HepG2 (cell line): Measurements from ENCODE around the gene LPAR4. TPM values are rescaled to one million over a fixed set of nuclear protein-coding genes. Genes with fewer than 3 reads are reported as not detected.

Experiments used
- ATAC-seq: fragments of 200-7000 bp; cut with Tn5 transposase; 3 replicates; pipeline ENCODE4 v1.9.1; 2020; ENCODE audit warnings: mild to moderate bottlenecking, moderate library complexity
- BruUV-seq: library from RNA; stranded (reverse); fragments of 400-500 nt; replicated peaks from 2 replicates; lab custom pipeline; 2021; lab: Mats Ljungman, UMichigan
- CTCF ChIA-PET: fragments of 300-600 bp; formaldehyde crosslinking; extraction: SDS; loops from one replicate; lab custom pipeline; 2021; ENCODE audit warnings: low total read pairs, inconsistent platforms, low intra/inter-chr PET ratio; lab: Yijun Ruan, JAX
- POLR2A ChIA-PET: fragments of 350-600 bp; sonication (Branson Sonifier 250); formaldehyde crosslinking; loops from one replicate; lab custom pipeline; 2020; ENCODE audit warnings: antibody characterized with exemption, inconsistent platforms; lab: Yijun Ruan, JAX
- DNase-seq: peaks from one replicate; pipeline ENCODE4 v3.0.0-alpha.2; 2015; ENCODE audit warnings: low spot score
- FAIRE-seq: peaks from 3 replicates; lab custom pipeline; 2011; peaks lifted over from hg19 to GRCh38; lab: Jason Lieb, UNC
- H2AFZ ChIP-seq: one replicate; pipeline ENCODE4 v1.6.1; 2011; ENCODE audit warnings: low read length, inconsistent platforms
- H3K27ac ChIP-seq: fragments of 300-600 bp; 3 replicates; pipeline ENCODE4 v1.8.0; 2011; ENCODE audit warnings: mixed run types, mild to moderate bottlenecking, mixed read lengths, low read length, inconsistent platforms; ENCODE audit not compliant: insufficient read depth; ENCODE audit errors: extremely low read length
- H3K27me3 ChIP-seq, 2 experiments: fragments of 200-600 bp in 1 of 2; 2 replicates in 1 of 2; 3 replicates in 1 of 2; pipeline versions ENCODE4 v1.6.0 to v1.8.0; 2011; ENCODE audit warnings: low read length in 2 of 2, mild to moderate bottlenecking in 2 of 2, moderate library complexity in 2 of 2, inconsistent platforms in 1 of 2; ENCODE audit not compliant: insufficient read depth in 2 of 2, control insufficient read depth in 1 of 2
- H3K36me3 ChIP-seq, 2 experiments: fragments of 200-600 bp in 1 of 2; replicated peaks in 1 of 2; 2 replicates in 1 of 2; 3 replicates in 1 of 2; pipeline versions ENCODE4 v1.5.1 to v1.8.0; 2011; ENCODE audit warnings: low read length in 2 of 2, inconsistent platforms in 1 of 2; ENCODE audit not compliant: insufficient read depth in 2 of 2, control insufficient read depth in 1 of 2
- H3K4me1 ChIP-seq: 2 replicates; pipeline ENCODE4 v1.5.1; 2012; ENCODE audit warnings: low read length, inconsistent platforms; ENCODE audit not compliant: insufficient read depth
- H3K4me2 ChIP-seq: 2 replicates; pipeline ENCODE4 v1.6.0; 2011; ENCODE audit warnings: low read depth, low read length, inconsistent platforms
- H3K4me3 ChIP-seq, 3 experiments: fragments of 200-600 bp in 1 of 3; sonication (generic), shearing (Covaris generic) in 1 of 3; replicated peaks in 1 of 3; 2 replicates each; pipeline ENCODE4 v1.5.1; 2011 to 2016; ENCODE audit warnings: low read length in 3 of 3, inconsistent platforms in 2 of 3, low read depth in 2 of 3, mild to moderate bottlenecking in 2 of 3, control low read depth in 1 of 3, mixed read lengths in 1 of 3; ENCODE audit not compliant: insufficient read depth in 1 of 3
- H3K79me2 ChIP-seq: one replicate; pipeline ENCODE4 v1.6.1; 2011; ENCODE audit warnings: low read length, inconsistent platforms; ENCODE audit not compliant: insufficient read depth
- H3K9ac ChIP-seq: 2 replicates; pipeline ENCODE4 v1.6.0; 2011; ENCODE audit warnings: mild to moderate bottlenecking, low read depth, low read length, inconsistent platforms; ENCODE audit not compliant: insufficient read depth
- H3K9me3 ChIP-seq: 2 replicates; pipeline ENCODE4 v1.5.1; 2012; ENCODE audit warnings: mild to moderate bottlenecking, low read length
- H4K20me1 ChIP-seq: 2 replicates; pipeline ENCODE4 v1.6.0; 2011; ENCODE audit warnings: inconsistent platforms, mild to moderate bottlenecking, low read length, moderate library complexity; ENCODE audit not compliant: insufficient read depth
- AGO2 ChIP-seq: fragments of 200-400 bp; formaldehyde crosslinking; optimal IDR thresholded peaks from 2 replicates; pipeline ENCODE3; 2017; ENCODE audit warnings: mild to moderate bottlenecking, low read depth, low read length, moderate library complexity
- ARNT2 ChIP-seq: sonication (generic); formaldehyde crosslinking; IDR thresholded peaks from 2 replicates; pipeline ENCODE4 v1.8.0; 2022; ENCODE audit warnings: mild to moderate bottlenecking, low read depth, missing genetic modification reagents, moderate library complexity
- ATF6 ChIP-seq: sonication (generic); formaldehyde crosslinking; conservative IDR thresholded peaks from 2 replicates; pipeline ENCODE4 v1.4.0; 2020; ENCODE audit warnings: missing genetic modification reagents
- TGIF2 ChIP-seq: IDR thresholded peaks from 2 replicates; pipeline ENCODE4 v1.6.1; 2016; ENCODE audit warnings: control low read depth, missing compliant biosample characterization
- ZNF260 ChIP-seq: sonication (generic); formaldehyde crosslinking; IDR thresholded peaks from 2 replicates; pipeline ENCODE4 v1.4.0; 2020; ENCODE audit warnings: missing genetic modification reagents, low read depth, mild to moderate bottlenecking, borderline replicate concordance
- ZNF350 ChIP-seq: sonication (generic); formaldehyde crosslinking; IDR thresholded peaks from 2 replicates; pipeline ENCODE4 v1.4.0; 2020; ENCODE audit warnings: mild to moderate bottlenecking, low read depth, missing genetic modification reagents, borderline replicate concordance
- ZNF44 ChIP-seq: sonication (generic); formaldehyde crosslinking; IDR thresholded peaks from 2 replicates; pipeline ENCODE4 v1.5.1; 2020; ENCODE audit warnings: mild to moderate bottlenecking, missing genetic modification reagents
- ZUFSP ChIP-seq: sonication (generic); formaldehyde crosslinking; IDR thresholded peaks from 2 replicates; pipeline ENCODE4 v1.9.0; 2021; ENCODE audit warnings: missing genetic modification reagents, mild to moderate bottlenecking, borderline replicate concordance
- WGBS: methylation state at CpG from one replicate; pipeline ENCODE4 v1.1.6; 2017; ENCODE audit warnings: low lambda C conversion rate; 5-methylcytosine and 5-hydroxymethylcytosine counted together
- in situ Hi-C: cut with HindIII; loops from 2 replicates; pipeline ENCODE4 v1.10.0; 2017; ENCODE audit warnings: low pct_unique_long_range_greater_than_20kb; ENCODE audit not compliant: extremely low pct_ligation_motif_present
- intact Hi-C: fragments of 100-400 bp; cut with micrococcal nuclease; formaldehyde crosslinking; loops from one replicate; pipeline ENCODE4 v1.10.0; 2022; ENCODE audit not compliant: unreplicated experiment
- polyA plus RNA-seq, 8 experiments: library from polyadenylated mRNA; depleted of rRNA in 3 of 8; stranded (reverse) in 7 of 8; unstranded in 1 of 8; fragments of >200 nt; fragmentation: Illumina TruSeq in 4 of 8; extraction: Trizol in 4 of 8; gene quantifications; 2 replicates each; pipeline versions ENCODE4 v1.2.1 to v1.2.3, GENCODE V29; 2011 to 2016; ENCODE audit warnings: low read depth in 4 of 8, missing spikeins in 1 of 8, mixed read lengths in 1 of 8; ENCODE audit not compliant: insufficient read depth in 1 of 8
- total RNA-seq, 5 experiments: library from RNA; depleted of rRNA; stranded (reverse); fragments of >200 nt; fragmentation: Illumina TruSeq; extraction: Trizol; gene quantifications; 2 replicates each; pipeline ENCODE4 v1.2.3, GENCODE V29; 2016; ENCODE audit warnings: low read depth in 1 of 5

The LPAR4 gene
- total and polyA plus RNA-seq, 2 of the 13 experiments (the other 11 are each of a cell fraction or from before 2014, with no cell fraction given): not detected

- Histone ChIP-seq H3K9me3 (no peaks in the 10 kb centered on the region), H3K27me3 (no peaks in the 10 kb centered on the region), H3K27ac (no peak overlapping the region), H4K20me1 (no peaks in the 10 kb centered on the region), H2AFZ (no peak overlapping the region), H3K4me3 (no peak overlapping the region), H3K79me2 (no peaks in the 10 kb centered on the region), H3K9ac (no peak overlapping the region), H3K4me2 (no peak overlapping the region), H3K4me1 (no peaks in the 10 kb centered on the region), H3K36me3 (no peaks in the 10 kb centered on the region)
- 0% methylated on average over 2 of the region's 2 CpGs for WGBS
- intact Hi-C loops: loop anchor here (1.0 kb wide), 1 partner anchor 26 kb away; no protein-coding TSS in a partner anchor
- in situ Hi-C loops: no loop called here
- FAIRE-seq (no peak), ATAC-seq (no peak), DNase-seq (no peak)
- BruUV-seq: no TSS peak
- TF ChIP-seq AGO2: no peak
- TF ChIP-seq ARNT2 (CRISPR knock-in tag): no peak
- TF ChIP-seq ZNF260 (CRISPR knock-in tag): no peak
- TF ChIP-seq ZNF350 (CRISPR knock-in tag): no peak
- no peak for TF ChIP-seq ATF6 (CRISPR knock-in tag)
- TF ChIP-seq ZNF44 (CRISPR knock-in tag): no peak
- no peak for TF ChIP-seq TGIF2 (CRISPR knock-in tag)
- no peak for TF ChIP-seq ZUFSP (CRISPR knock-in tag)
- POLR2A ChIA-PET: no interaction called here
- CTCF ChIA-PET: no interaction called here
These were observed 1.3 kb downstream of the LPAR4 start for GRCh38 chrX:78748846-78749245.
